K562 (cell line): Measurements from ENCODE around the gene DDX41. TPM values are rescaled to one million over a fixed set of nuclear protein-coding genes. Genes with fewer than 3 reads are reported as not detected.

Experiments
- CC2D1A ChIP-seq: fragments of 450-650 bp; IDR thresholded peaks from 2 replicates; pipeline ENCODE4 v1.6.1; 2017; ENCODE audit warnings: mild to moderate bottlenecking
- CUX1 ChIP-seq: fragments of 200-800 bp; sonication (Bioruptor generic); IDR thresholded peaks from 2 replicates; pipeline ENCODE4 v1.6.1; 2016; ENCODE audit warnings: missing genetic modification characterization, missing compliant biosample characterization
- HINFP ChIP-seq: fragments of 450-650 bp; conservative IDR thresholded peaks from 2 replicates; pipeline ENCODE4 v1.6.1; 2016; ENCODE audit warnings: missing genetic modification characterization, low read depth, mild to moderate bottlenecking, control low read depth, missing compliant biosample characterization
- KDM2B ChIP-seq: fragments of 250-450 bp; sonication (Bioruptor Pico); IDR thresholded peaks from 2 replicates; pipeline ENCODE4 v1.8.0; 2021; ENCODE audit warnings: mild to moderate bottlenecking, moderate library complexity
- MAFF ChIP-seq: IDR thresholded peaks from 2 replicates; pipeline ENCODE4 v1.6.1; 2012; ENCODE audit warnings: low read length, improper control_type of control experiment
- MEF2A ChIP-seq: IDR thresholded peaks from 2 replicates; pipeline ENCODE4 v1.6.1; 2011; ENCODE audit warnings: low read depth, mild to moderate bottlenecking, low read length, moderate library complexity; ENCODE audit not compliant: control insufficient read depth
- NEUROD1 ChIP-seq: fragments of 150-350 bp; IDR thresholded peaks from 2 replicates; pipeline ENCODE4 v1.6.1; 2014; ENCODE audit warnings: borderline replicate concordance, low read length, low read depth; ENCODE audit not compliant: partially characterized antibody
- NR2F6 ChIP-seq: fragments of 450-650 bp; formaldehyde crosslinking; IDR thresholded peaks from 2 replicates; pipeline ENCODE4 v1.4.0; 2020; ENCODE audit warnings: mild to moderate bottlenecking
- NRF1 ChIP-seq, 2 experiments: fragments of 450-650 bp; IDR thresholded peaks in 1 of 2; conservative IDR thresholded peaks in 1 of 2; 2 replicates each; pipeline ENCODE4 v1.6.1; 2014; ENCODE audit warnings: mild to moderate bottlenecking in 2 of 2
- TBP ChIP-seq: optimal IDR thresholded peaks from 2 replicates; pipeline ENCODE3; 2011; ENCODE audit warnings: low read depth, low read length, improper control_type of control experiment
- ZEB2 ChIP-seq: fragments of 450-650 bp; IDR thresholded peaks from 2 replicates; pipeline ENCODE4 v1.6.1; 2016
- ZMIZ1 ChIP-seq, 2 experiments: fragments of 150-350 bp in 1 of 2; IDR thresholded peaks; 2 replicates each; pipeline ENCODE4 v1.6.1; 2012 to 2016; ENCODE audit warnings: low read depth in 2 of 2, low read length in 2 of 2, mild to moderate bottlenecking in 1 of 2, moderate library complexity in 1 of 2
- polyA plus RNA-seq, 8 experiments: library from polyadenylated mRNA; depleted of rRNA in 4 of 8; stranded (reverse) in 5 of 8; unstranded in 3 of 8; fragments of >200 nt; fragmentation: Nextera tagmentation in 2 of 8; fragmentation: Illumina TruSeq in 1 of 8; extraction: Ambion mirVana in 2 of 8; extraction: Trizol in 1 of 8; gene quantifications; 2 replicates each; pipeline versions ENCODE4 v1.2.1 to v1.2.3, GENCODE V29; 2011 to 2014; ENCODE audit warnings: inconsistent platforms in 1 of 8, missing spikeins in 1 of 8
- total RNA-seq, 7 experiments: library from RNA; depleted of rRNA in 6 of 7; stranded (reverse); fragments of >200 nt in 6 of 7; fragmentation: Illumina TruSeq in 2 of 7; extraction: Trizol in 2 of 7; gene quantifications; 2 replicates each; pipeline versions ENCODE4 v1.2.1 to v1.2.3, GENCODE V29; 2011 to 2021; ENCODE audit warnings: low replicate concordance in 1 of 7
- TF ChIP-seq, protein P1 (sequence below): sonication (generic); formaldehyde crosslinking; IDR thresholded peaks from 2 replicates; pipeline ENCODE4 v1.8.0; 2022; ENCODE audit warnings: mild to moderate bottlenecking, missing genetic modification reagents, borderline replicate concordance

DDX41 gene
- total and polyA plus RNA-seq, 9 of the 15 experiments (the other 6 are each of a cell fraction or from before 2014, with no cell fraction given) = 38.2 to 284 (median 116) TPM

DNA sequence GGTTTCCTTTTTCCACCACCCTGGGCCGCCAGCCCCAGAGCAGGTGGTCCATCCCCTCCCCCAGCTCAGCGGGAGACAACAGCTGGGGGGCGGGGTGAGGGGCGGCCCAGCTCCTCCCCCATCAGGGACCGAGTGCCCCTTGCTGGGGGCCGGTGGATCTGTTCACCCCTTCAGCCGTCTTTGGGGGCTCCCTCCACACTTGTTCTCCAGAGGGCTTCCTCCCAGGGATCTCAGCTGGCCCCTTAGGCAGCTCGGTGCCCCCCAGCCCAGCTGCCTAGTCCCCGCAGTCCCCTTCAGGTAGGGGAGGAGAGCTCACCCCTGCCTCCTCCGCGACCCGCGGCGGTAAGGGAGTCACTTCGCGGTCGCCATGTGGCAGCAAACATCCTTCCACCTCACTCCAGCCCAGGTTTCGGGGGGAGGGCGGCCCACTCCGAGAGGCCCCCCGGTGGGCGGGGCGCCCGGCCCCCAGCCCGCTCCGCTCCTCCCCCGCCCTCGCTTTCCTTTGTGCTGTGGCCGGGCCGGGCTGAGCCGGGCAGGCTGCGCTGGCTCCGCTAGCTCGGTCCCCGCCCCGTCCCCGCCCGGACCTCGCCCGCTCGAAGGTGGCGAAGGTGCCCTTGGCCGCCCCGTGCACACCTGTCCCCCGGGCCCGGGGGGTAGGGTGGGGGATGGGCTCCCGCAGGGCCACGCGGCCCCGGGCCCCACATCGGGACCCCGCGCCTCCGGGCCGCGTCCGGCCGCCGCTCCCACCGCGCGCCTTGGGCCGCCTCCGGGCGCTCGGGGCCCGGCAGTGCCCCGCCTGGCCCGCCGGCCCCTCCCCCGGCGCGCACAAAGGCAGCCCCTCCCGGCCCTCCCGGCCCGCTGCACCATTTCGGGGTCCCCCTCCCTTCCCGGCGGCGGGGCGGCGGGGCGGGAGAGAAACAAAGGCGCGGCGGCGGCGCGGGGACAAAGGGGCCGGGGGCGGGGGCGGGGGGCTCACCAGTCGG lies 44.0 kb downstream of the DDX41 start (continued):
- TF ChIP-seq CUX1 (CRISPR knock-in tag) (no peak), HINFP (tag) (no peak), NRF1 (conservative IDR thresholded peaks at IDR 0.05 in 1 of 2, IDR thresholded peaks at IDR 0.05 in 1 of 2) (peak in 1 of 2 experiments; percentile 15; a peak in 1 of 4 replicates), NEUROD1 (no peak), MEF2A (no peak), CC2D1A (no peak), KDM2B (CRISPR knock-in tag) (no peak), ZEB2 (no peak), ZMIZ1 (IDR thresholded peaks at IDR 0.05; ENCODE audit: low read depth in 2 of 2, low read length in 2 of 2) (no peak), MAFF (no peak), TBP (peak; percentile 16), NR2F6 (CRISPR knock-in tag) (no peak)
- TF ChIP-seq, protein P1, sequence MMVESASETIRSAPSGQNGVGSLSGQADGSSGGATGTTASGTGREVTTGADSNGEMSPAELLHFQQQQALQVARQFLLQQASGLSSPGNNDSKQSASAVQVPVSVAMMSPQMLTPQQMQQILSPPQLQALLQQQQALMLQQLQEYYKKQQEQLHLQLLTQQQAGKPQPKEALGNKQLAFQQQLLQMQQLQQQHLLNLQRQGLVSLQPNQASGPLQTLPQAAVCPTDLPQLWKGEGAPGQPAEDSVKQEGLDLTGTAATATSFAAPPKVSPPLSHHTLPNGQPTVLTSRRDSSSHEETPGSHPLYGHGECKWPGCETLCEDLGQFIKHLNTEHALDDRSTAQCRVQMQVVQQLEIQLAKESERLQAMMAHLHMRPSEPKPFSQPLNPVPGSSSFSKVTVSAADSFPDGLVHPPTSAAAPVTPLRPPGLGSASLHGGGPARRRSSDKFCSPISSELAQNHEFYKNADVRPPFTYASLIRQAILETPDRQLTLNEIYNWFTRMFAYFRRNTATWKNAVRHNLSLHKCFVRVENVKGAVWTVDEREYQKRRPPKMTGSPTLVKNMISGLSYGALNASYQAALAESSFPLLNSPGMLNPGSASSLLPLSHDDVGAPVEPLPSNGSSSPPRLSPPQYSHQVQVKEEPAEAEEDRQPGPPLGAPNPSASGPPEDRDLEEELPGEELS (CRISPR knock-in tag) = no peak
